Stomach (tissue), 9 donors: ENCODE data around the gene SEL1L2. TPM values are rescaled to one million over a fixed set of nuclear protein-coding genes. Genes with fewer than 3 reads are reported as not detected.

Experiments used
- DNase-seq, 2 donors: peaks; one replicate each; pipeline versions ENCODE4 v3.0.0 to v3.0.0-alpha.2; 2013 to 2019
- H3K27ac ChIP-seq, 5 donors: fragments of 200-600 bp in 4 of 5; sonication (generic) in 4 of 5; one replicate each; pipeline ENCODE4 v1.5.1; 2013 to 2019; ENCODE audit warnings: mild to moderate bottlenecking in 1 of 5, moderate library complexity in 1 of 5
- H3K27me3 ChIP-seq, 3 donors: fragments of 200-600 bp; sonication (generic); one replicate each; pipeline ENCODE4 v1.5.1; 2017 to 2019; ENCODE audit warnings: mixed run types in 1 of 3
- H3K36me3 ChIP-seq, 4 donors: fragments of 200-600 bp; sonication (generic); 1 replicate in 3 of 4; 2 replicates in 1 of 4; pipeline ENCODE4 v1.5.1; 2016 to 2019
- H3K4me1 ChIP-seq, 4 donors: fragments of 200-600 bp; sonication (generic); one replicate each; pipeline ENCODE4 v1.5.1; 2016 to 2019
- H3K4me3 ChIP-seq, 4 donors: fragments of 200-600 bp; sonication (generic) in 3 of 4; one replicate each; pipeline ENCODE4 v1.5.1; 2016 to 2019; ENCODE audit warnings: mild to moderate bottlenecking in 1 of 4
- H3K9me3 ChIP-seq, 4 donors: fragments of 200-600 bp; sonication (generic); one replicate each; pipeline ENCODE4 v1.5.1; 2016 to 2019
- CTCF ChIP-seq, 7 experiments: fragments of 450-650 bp in 4 of 7; fragments of 200-600 bp in 3 of 7; sonication (generic) in 3 of 7; IDR thresholded peaks; one replicate each; pipeline ENCODE4 v1.5.1; 2016 to 2019; ENCODE audit warnings: antibody characterized with exemption in 7 of 7, control low read depth in 2 of 7, mild to moderate bottlenecking in 1 of 7
- EP300 ChIP-seq: sonication (generic); formaldehyde crosslinking; IDR thresholded peaks from one replicate; pipeline ENCODE4 v1.6.1; 2017; ENCODE audit warnings: antibody characterized with exemption
- POLR2A ChIP-seq, 4 donors: fragments of 450-650 bp; IDR thresholded peaks; one replicate each; pipeline ENCODE4 v1.6.1; 2016; ENCODE audit warnings: antibody characterized with exemption in 4 of 4, control low read depth in 2 of 4, mild to moderate bottlenecking in 1 of 4, moderate library complexity in 1 of 4
- POLR2AphosphoS5 ChIP-seq, 3 donors: sonication (generic); formaldehyde crosslinking; IDR thresholded peaks; one replicate each; pipeline ENCODE4 v1.6.1; 2016; ENCODE audit warnings: antibody characterized with exemption in 3 of 3
- WGBS, 5 donors: extraction: QIAGEN DNeasy Blood & Tissue Kit in 3 of 5; methylation state at CpG; one replicate each; pipeline versions ENCODE4 v1.1.5 to v1.1.7; 2013 to 2018; 5-methylcytosine and 5-hydroxymethylcytosine counted together
- intact Hi-C: fragments of 100-400 bp; cut with DNase I; formaldehyde crosslinking; loops from one replicate; pipeline ENCODE4 v1.15.1; 2023; ENCODE audit warnings: low total_unique reads
- polyA plus RNA-seq, 3 donors: library from polyadenylated mRNA; stranded (reverse); fragments of 200-250 nt; gene quantifications; one replicate each; pipeline ENCODE4 v1.2.3, GENCODE V29; 2013
- total RNA-seq, 5 donors: library from RNA; depleted of rRNA; stranded (reverse); fragments of >200 nt; gene quantifications; one replicate each; pipeline versions ENCODE4 v1.1.0 to v1.2.3, GENCODE V29; 2014 to 2016
- donor health status: healthy with polysubstance abuse.
- donor health status: Bipolar disorder and iron deficiency.
- donor health status: healthy.

Gene SEL1L2
- total and polyA plus RNA-seq, 8 donors: 2.2 TPM; not detected in 7

- Histone ChIP-seq H3K27me3 (no peaks in the 10 kb centered on the region), H3K4me3 (no peak overlapping the region), H3K36me3 (no peaks in the 10 kb centered on the region), H3K27ac (no peak overlapping the region), H3K4me1 (peaks cover 0 to 13% (median 3%) of the 10 kb centered on the region in 4 donors), H3K9me3 (no peaks in the 10 kb centered on the region)
- DNase-seq: no peak
- TF ChIP-seq POLR2AphosphoS5 (IDR thresholded peaks at IDR 0.05) (no peak), EP300 (no peak), CTCF (IDR thresholded peaks at IDR 0.05) (no peak), POLR2A (IDR thresholded peaks at IDR 0.05) (no peak)
- intact Hi-C loops: no loop called here
Measured at GRCh38 chr20:13858871-13859270, 131.5 kb downstream of the SEL1L2 start.

- Histone ChIP-seq H3K4me3 (no peak overlapping the region), H3K36me3 (no peaks in the 10 kb centered on the region), H3K27me3 (no peaks in the 10 kb centered on the region), H3K4me1 (peaks cover 0 to 13% (median 3%) of the 10 kb centered on the region in 4 donors), H3K9me3 (no peaks in the 10 kb centered on the region), H3K27ac (peak overlapping the region in 1 of 5 donors; percentile 51)
- intact Hi-C loops: no loop called here
- TF ChIP-seq CTCF (IDR thresholded peaks at IDR 0.05): no peak
- TF ChIP-seq POLR2A (IDR thresholded peaks at IDR 0.05): no peak
- no peak for TF ChIP-seq EP300
- TF ChIP-seq POLR2AphosphoS5 (IDR thresholded peaks at IDR 0.05): no peak
- DNase-seq: no peak
- 90 to 93% (median 92%) methylated on average over 5 of the region's 5 CpGs for whole genome bisulfite sequencing, 5 donors
Measured at GRCh38 chr20:13858439-13858838, 132.0 kb downstream of the SEL1L2 start.

- intact Hi-C loops: no loop called here
- Histone ChIP-seq H3K4me3 (no peak overlapping the region), H3K36me3 (no peaks in the 10 kb centered on the region), H3K9me3 (no peaks in the 10 kb centered on the region), H3K27me3 (no peaks in the 10 kb centered on the region), H3K27ac (peak overlapping the region in 2 of 5 donors; percentile 51 to 54), H3K4me1 (peaks cover 0 to 13% (median 3%) of the 10 kb centered on the region in 4 donors)
- DNase-seq: no peak
- TF ChIP-seq POLR2A (IDR thresholded peaks at IDR 0.05) (no peak), EP300 (no peak)
- 74 to 91% (median 83%) methylated on average over 7 of the region's 7 CpGs for WGBS, 5 donors
Measured at GRCh38 chr20:13857961-13858360, 132.5 kb downstream of the SEL1L2 start.

- Histone ChIP-seq H3K36me3 (no peaks in the 10 kb centered on the region), H3K27ac (peak overlapping the region in 3 of 5 donors; percentile 4 to 54 (median 51)), H3K4me1 (peaks cover 0 to 17% (median 3%) of the 10 kb centered on the region in 4 donors), H3K9me3 (no peaks in the 10 kb centered on the region), H3K27me3 (no peaks in the 10 kb centered on the region), H3K4me3 (no peak overlapping the region)
- TF ChIP-seq POLR2A (IDR thresholded peaks at IDR 0.05) (no peak), POLR2AphosphoS5 (IDR thresholded peaks at IDR 0.05) (peak in 1 of 3 donors; percentile 64)
- 46 to 59% (median 56%) methylated on average over 3 of the region's 3 CpGs for WGBS, 5 donors
- intact Hi-C loops: no loop called here
- DNase-seq: no peak
Measured at GRCh38 chr20:13857304-13857703, 133.1 kb downstream of the SEL1L2 start.

- 56 to 81% (median 75%) methylated on average over 4 of the region's 4 CpGs for WGBS, 5 donors
- intact Hi-C loops: no loop called here
- peaks cover 0 to 18% (median 3%) of the 10 kb centered on the region in 4 donors for H3K4me1 ChIP-seq
- H3K9me3 ChIP-seq: no peaks in the 10 kb centered on the region
- no peak overlapping the region for H3K4me3 ChIP-seq
- TF ChIP-seq POLR2AphosphoS5 (IDR thresholded peaks at IDR 0.05): no peak
- TF ChIP-seq POLR2A (IDR thresholded peaks at IDR 0.05): no peak
- no peak for TF ChIP-seq EP300
- no peak for TF ChIP-seq CTCF (IDR thresholded peaks at IDR 0.05)
- no peaks in the 10 kb centered on the region for H3K27me3 ChIP-seq
- no peak for DNase-seq
- no peaks in the 10 kb centered on the region for H3K36me3 ChIP-seq
- H3K27ac ChIP-seq: no peak overlapping the region
Measured at GRCh38 chr20:13856354-13856753, 134.1 kb downstream of the SEL1L2 start.
